PC-3 (cell line): ENCODE measurements around the gene CDK2. TPM values are rescaled to one million over a fixed set of nuclear protein-coding genes. Genes with fewer than 3 reads are reported as not detected.

ENCODE experiments used
- ATAC-seq: fragments of 200-7000 bp; cut with Tn5 transposase; 2 replicates; pipeline ENCODE4 v1.9.1; 2020; ENCODE audit warnings: mild to moderate bottlenecking, moderate library complexity
- BruUV-seq: library from RNA; stranded (reverse); fragments of 400-500 nt; replicated peaks from 2 replicates; lab custom pipeline; 2021; lab: Mats Ljungman, UMichigan
- CTCF ChIA-PET: fragments of 300-600 bp; sonication (Branson Sonifier 250); formaldehyde crosslinking; loops from one replicate; lab custom pipeline; 2022; ENCODE audit warnings: antibody characterized with exemption; lab: Charles Lee
- POLR2A ChIA-PET: fragments of 300-600 bp; sonication (Branson Sonifier 250); formaldehyde crosslinking; loops from one replicate; lab custom pipeline; 2022; ENCODE audit warnings: antibody characterized with exemption; ENCODE audit not compliant: unreplicated experiment; lab: Charles Lee
- DNase-seq: peaks from one replicate; pipeline ENCODE4 v3.0.0-alpha.2; 2015
- H2AFZ ChIP-seq: fragments of 300-600 bp; sonication (generic); 2 replicates; pipeline ENCODE4 v1.6.0; 2016; ENCODE audit warnings: antibody characterized with exemption, low read length
- H3F3A ChIP-seq: fragments of 300-600 bp; sonication (generic); one replicate; pipeline ENCODE4 v1.6.0; 2017; ENCODE audit warnings: antibody characterized with exemption, low read length, control low read depth, mild to moderate bottlenecking; ENCODE audit not compliant: unreplicated experiment
- H3K27ac ChIP-seq: fragments of 300-600 bp; sonication (generic); 2 replicates; pipeline ENCODE4 v1.5.1; 2016; ENCODE audit warnings: mild to moderate bottlenecking, low read length
- H3K27me3 ChIP-seq: fragments of 300-600 bp; sonication (generic); 2 replicates; pipeline ENCODE4 v1.6.1; 2016; ENCODE audit warnings: low read length, mixed read lengths
- H3K36me3 ChIP-seq: fragments of 300-600 bp; sonication (generic); 2 replicates; pipeline ENCODE4 v1.6.1; 2016; ENCODE audit warnings: low read depth, mixed run types, low read length, mixed read lengths
- H3K4me1 ChIP-seq: fragments of 300-600 bp; sonication (generic); 2 replicates; pipeline ENCODE4 v1.5.1; 2016; ENCODE audit warnings: low read length; ENCODE audit not compliant: insufficient read depth
- H3K4me2 ChIP-seq: fragments of 300-600 bp; sonication (generic); 2 replicates; pipeline ENCODE4 v1.6.0; 2016; ENCODE audit warnings: low read length
- H3K4me3 ChIP-seq: fragments of 300-600 bp; sonication (generic); 2 replicates; pipeline ENCODE4 v1.5.1; 2016; ENCODE audit warnings: mild to moderate bottlenecking, low read length, mixed read lengths
- H3K79me2 ChIP-seq: fragments of 300-600 bp; sonication (generic); 2 replicates; pipeline ENCODE4 v1.6.1; 2017; ENCODE audit warnings: low read length, mixed read lengths
- H3K9ac ChIP-seq: fragments of 300-600 bp; sonication (generic); 2 replicates; pipeline ENCODE4 v1.6.0; 2016; ENCODE audit warnings: mild to moderate bottlenecking, low read length
- H3K9me2 ChIP-seq: fragments of 300-600 bp; sonication (generic); replicated peaks from 2 replicates; pipeline ENCODE4 v1.6.1; 2016; ENCODE audit warnings: mixed run types, low read length, mixed read lengths
- H3K9me3 ChIP-seq: fragments of 300-600 bp; sonication (generic); 2 replicates; pipeline ENCODE4 v1.6.1; 2016; ENCODE audit warnings: low read length, mixed read lengths
- H4K20me1 ChIP-seq: fragments of 300-600 bp; sonication (generic); 2 replicates; pipeline ENCODE4 v1.6.1; 2016; ENCODE audit warnings: low read length, mixed read lengths
- EZH2 ChIP-seq: fragments of 300-600 bp; sonication (generic); IDR thresholded peaks from one replicate; pipeline ENCODE4 v1.6.1; 2017; ENCODE audit warnings: antibody characterized with exemption, mild to moderate bottlenecking, low read length; ENCODE audit not compliant: unreplicated experiment
- EZH2phosphoT487 ChIP-seq: fragments of 300-600 bp; sonication (generic); IDR thresholded peaks from 2 replicates; pipeline ENCODE4 v1.6.1; 2018; ENCODE audit warnings: mild to moderate bottlenecking, antibody characterized with exemption, low read length, borderline replicate concordance
- intact Hi-C: fragments of 100-400 bp; cut with micrococcal nuclease; formaldehyde crosslinking; loops from 2 replicates; pipeline ENCODE4 v1.9.0; 2023
- total RNA-seq: library from RNA; depleted of rRNA; stranded (reverse); fragments of >200 nt; gene quantifications from 2 replicates; pipeline ENCODE4 v1.2.3, GENCODE V29; 2014
- TF ChIP-seq, protein P1 (sequence below): fragments of 300-600 bp; sonication (generic); conservative IDR thresholded peaks from 2 replicates; pipeline ENCODE4 v1.5.1; 2017; ENCODE audit warnings: antibody characterized with exemption, low read depth, mild to moderate bottlenecking, low read length

CDK2 gene
- total RNA-seq, 1 experiment from 2014 or later, result 63.0 TPM

DNA sequence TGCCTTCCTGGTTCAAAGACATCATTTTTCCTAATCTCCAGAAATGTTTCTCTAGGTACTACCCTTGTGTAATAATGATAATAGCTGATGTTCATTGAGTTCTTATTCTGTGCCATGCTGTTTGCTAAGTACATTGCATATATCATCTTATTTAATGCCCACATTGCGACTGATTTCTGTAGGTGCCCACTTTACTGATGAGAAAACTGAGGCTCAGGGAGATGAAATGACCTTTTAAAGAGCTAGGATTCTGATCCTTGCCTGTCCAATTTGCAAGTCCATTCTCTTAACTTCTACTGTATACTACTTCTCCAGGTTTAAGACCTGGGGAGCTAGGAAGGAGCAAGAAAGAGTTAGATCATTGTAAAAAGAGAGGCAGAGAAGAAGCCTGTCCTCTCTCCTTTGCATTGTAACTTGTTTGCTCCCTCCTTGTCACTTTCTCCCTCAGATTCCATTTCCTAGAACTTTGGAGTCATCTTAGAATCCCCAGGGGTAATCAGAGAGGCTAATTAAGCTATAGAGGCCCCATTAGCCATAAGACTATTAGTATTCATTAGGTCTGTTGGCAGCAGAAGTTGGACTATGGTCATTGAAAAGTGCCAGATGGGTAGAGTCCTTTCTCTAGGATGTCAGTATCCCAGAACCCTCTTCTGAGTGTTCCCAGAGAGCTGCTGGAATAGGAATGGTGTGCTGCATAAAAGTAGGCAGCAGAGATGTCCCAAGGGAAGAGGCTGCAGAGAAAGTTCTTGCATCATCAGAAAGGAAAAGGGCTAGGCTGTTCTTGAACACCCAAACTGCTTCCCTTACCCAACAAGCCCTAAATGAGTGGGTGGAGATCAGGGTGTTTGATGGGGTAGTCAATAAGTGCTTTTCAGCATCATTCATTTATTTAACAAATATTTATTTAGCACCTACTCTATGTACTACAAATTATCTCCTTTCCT is 32.6 kb upstream of the CDK2 start:
- intact Hi-C loops, result loop anchor here (2.0 kb wide), 1 partner anchor 117 kb away; the partner anchor contains the start of gene SARNP
- no peak for ATAC-seq
- Histone ChIP-seq H3K36me3 (no peaks in the 10 kb centered on the region), H3K79me2 (no peaks in the 10 kb centered on the region), H3K9me3 (no peaks in the 10 kb centered on the region), H3K27me3 (no peaks in the 10 kb centered on the region), H3K4me3 (peak overlapping the region; percentile 26; the same call in 1 of the 2 replicates), H3K9ac (0 out of 2 replicates have a peak overlapping the region, but pooled peaks have one; percentile 28), H4K20me1 (no peaks in the 10 kb centered on the region), H3F3A (no peaks in the 10 kb centered on the region), H3K4me1 (peaks cover 50% of the 10 kb centered on the region), H3K9me2 (no peaks in the 10 kb centered on the region), H3K27ac (peak overlapping the region; percentile 56), H3K4me2 (peak overlapping the region; percentile 95), H2AFZ (no peak overlapping the region)
- DNase-seq, result no peak
- CTCF ChIA-PET, result no interaction called here
- BruUV-seq, result no TSS peak
- TF ChIP-seq EZH2 (no peak), EZH2phosphoT487 (no peak)
- TF ChIP-seq, protein P1, sequence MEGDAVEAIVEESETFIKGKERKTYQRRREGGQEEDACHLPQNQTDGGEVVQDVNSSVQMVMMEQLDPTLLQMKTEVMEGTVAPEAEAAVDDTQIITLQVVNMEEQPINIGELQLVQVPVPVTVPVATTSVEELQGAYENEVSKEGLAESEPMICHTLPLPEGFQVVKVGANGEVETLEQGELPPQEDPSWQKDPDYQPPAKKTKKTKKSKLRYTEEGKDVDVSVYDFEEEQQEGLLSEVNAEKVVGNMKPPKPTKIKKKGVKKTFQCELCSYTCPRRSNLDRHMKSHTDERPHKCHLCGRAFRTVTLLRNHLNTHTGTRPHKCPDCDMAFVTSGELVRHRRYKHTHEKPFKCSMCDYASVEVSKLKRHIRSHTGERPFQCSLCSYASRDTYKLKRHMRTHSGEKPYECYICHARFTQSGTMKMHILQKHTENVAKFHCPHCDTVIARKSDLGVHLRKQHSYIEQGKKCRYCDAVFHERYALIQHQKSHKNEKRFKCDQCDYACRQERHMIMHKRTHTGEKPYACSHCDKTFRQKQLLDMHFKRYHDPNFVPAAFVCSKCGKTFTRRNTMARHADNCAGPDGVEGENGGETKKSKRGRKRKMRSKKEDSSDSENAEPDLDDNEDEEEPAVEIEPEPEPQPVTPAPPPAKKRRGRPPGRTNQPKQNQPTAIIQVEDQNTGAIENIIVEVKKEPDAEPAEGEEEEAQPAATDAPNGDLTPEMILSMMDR, result no peak
- POLR2A ChIA-PET, result no interaction called here

DNA sequence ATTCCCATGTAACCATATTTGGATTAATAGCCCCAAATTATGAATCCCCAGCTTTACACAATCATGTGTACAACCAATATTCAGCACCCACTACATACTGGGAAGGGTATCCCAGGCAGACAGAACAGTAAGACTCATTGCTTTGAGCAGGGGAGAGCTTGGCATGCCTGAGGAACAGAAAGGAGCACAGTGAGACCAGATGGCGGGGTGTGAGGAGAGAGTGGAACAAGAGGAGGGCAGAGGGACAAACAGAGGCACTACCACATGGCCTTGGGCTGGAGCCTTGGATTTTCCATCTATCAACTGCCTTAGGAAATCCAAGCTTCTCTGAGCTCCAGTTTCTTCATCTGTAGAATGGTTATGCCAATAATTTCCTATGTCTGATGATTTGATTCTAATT is 31.9 kb upstream of the CDK2 start:
- CTCF ChIA-PET, result no interaction called here
- Histone ChIP-seq H3K27me3 (no peaks in the 10 kb centered on the region), H3K9me3 (no peaks in the 10 kb centered on the region), H3K36me3 (no peaks in the 10 kb centered on the region), H4K20me1 (no peaks in the 10 kb centered on the region), H3F3A (no peaks in the 10 kb centered on the region), H3K79me2 (no peaks in the 10 kb centered on the region), H3K4me1 (peaks cover 47% of the 10 kb centered on the region), H3K9ac (no peak overlapping the region), H3K4me2 (no peak overlapping the region), H3K4me3 (no peak overlapping the region), H2AFZ (no peak overlapping the region), H3K27ac (no peak overlapping the region), H3K9me2 (no peaks in the 10 kb centered on the region)
- DNase-seq (no peak), ATAC-seq (no peak)
- BruUV-seq, result no TSS peak
- TF ChIP-seq EZH2phosphoT487 (no peak), EZH2 (no peak)
- TF ChIP-seq, protein P1, result no peak
- intact Hi-C loops, result no loop called here
- POLR2A ChIA-PET, result no interaction called here

DNA sequence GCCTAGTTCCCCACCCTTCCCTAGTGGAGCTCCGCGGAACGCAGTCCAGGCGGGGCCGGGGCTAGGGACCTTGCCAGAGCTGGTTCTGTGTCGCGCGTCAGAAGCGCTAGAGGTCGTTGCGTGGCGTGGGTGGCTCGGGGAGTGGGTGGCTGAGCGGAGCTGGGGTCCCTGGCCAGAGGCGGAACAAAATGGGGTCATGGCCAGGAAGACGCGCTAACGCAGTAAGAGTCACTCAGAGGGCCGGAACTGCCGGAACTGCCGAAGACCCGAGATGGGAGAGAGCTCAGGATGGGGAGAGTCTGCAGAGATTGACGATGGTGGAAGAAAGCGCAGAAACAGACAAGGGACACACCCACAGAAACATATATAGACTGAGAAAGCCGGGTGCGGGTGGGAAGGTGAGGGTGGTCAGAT is 30.9 kb upstream of the CDK2 start:
- no peaks in the 10 kb centered on the region for H3K9me3 ChIP-seq
- BruUV-seq, result no TSS peak
- H3K36me3 ChIP-seq, result no peaks in the 10 kb centered on the region
- ATAC-seq, result no peak
- POLR2A ChIA-PET, result no interaction called here
- H4K20me1 ChIP-seq, result no peaks in the 10 kb centered on the region
- TF ChIP-seq EZH2 (no peak), EZH2phosphoT487 (no peak)
- TF ChIP-seq, protein P1, result no peak
- no peak overlapping the region for H3K27ac ChIP-seq
- intact Hi-C loops, result no loop called here
- no peak overlapping the region for H3K4me2 ChIP-seq
- H3K9ac ChIP-seq, result no peak overlapping the region
- H3K9me2 ChIP-seq, result no peaks in the 10 kb centered on the region
- no peak overlapping the region for H2AFZ ChIP-seq
- no peaks in the 10 kb centered on the region for H3F3A ChIP-seq
- CTCF ChIA-PET, result no interaction called here
- H3K4me3 ChIP-seq, result no peak overlapping the region
- H3K27me3 ChIP-seq, result no peaks in the 10 kb centered on the region
- peaks cover 47% of the 10 kb centered on the region for H3K4me1 ChIP-seq
- H3K79me2 ChIP-seq, result no peaks in the 10 kb centered on the region
- no peak for DNase-seq
